K562 (cell line): ENCODE measurements around the gene SLC4A1. TPM values are rescaled to one million over a fixed set of nuclear protein-coding genes. Genes with fewer than 3 reads are reported as not detected.

Source experiments
- ATAC-seq: fragments of 200-7000 bp; cut with Tn5 transposase; 3 replicates; pipeline ENCODE4 v1.9.1; 2020; ENCODE audit warnings: moderate library complexity
- BruUV-seq: library from RNA; stranded (reverse); fragments of 400-500 nt; replicated peaks from 2 replicates; lab custom pipeline; 2021; lab: Mats Ljungman, UMichigan
- CTCF ChIA-PET: fragments of 300-600 bp; formaldehyde crosslinking; extraction: SDS; loops from one replicate; lab custom pipeline; 2021; ENCODE audit warnings: low intra/inter-chr PET ratio; lab: Yijun Ruan, JAX
- POLR2A ChIA-PET: fragments of 300-600, 350-650 bp; sonication (Branson Sonifier 250); formaldehyde crosslinking; extraction: SDS; loops from one replicate; lab custom pipeline; 2021; ENCODE audit warnings: antibody characterized with exemption, inconsistent platforms; lab: Yijun Ruan, JAX
- DNase-seq, 4 experiments: peaks; one replicate each; pipeline versions ENCODE4 v3.0.0 to v3.0.0-alpha.2; 2011 to 2018; ENCODE audit warnings: low spot score in 3 of 4, mixed read lengths in 3 of 4; ENCODE audit errors: extremely low read depth in 1 of 4
- FAIRE-seq: peaks from 2 replicates; lab custom pipeline; 2011; peaks lifted over from hg19 to GRCh38; lab: Jason Lieb, UNC
- H2AFZ ChIP-seq: 2 replicates; pipeline ENCODE4 v1.6.0; 2011; ENCODE audit warnings: low read depth, low read length, control low read depth, inconsistent platforms
- H3K27ac ChIP-seq: fragments of 200-600 bp; 3 replicates; pipeline ENCODE4 v1.8.0; 2011; ENCODE audit warnings: low read depth, mild to moderate bottlenecking, control low read depth, inconsistent platforms, low read length, moderate library complexity, mixed read lengths; ENCODE audit errors: extremely low read depth
- H3K27me3 ChIP-seq, 2 experiments: fragments of 300-600 bp in 1 of 2; 2 replicates in 1 of 2; 3 replicates in 1 of 2; pipeline versions ENCODE4 v1.6.0 to v1.8.0; 2011; ENCODE audit warnings: inconsistent platforms in 2 of 2, low read length in 2 of 2, mild to moderate bottlenecking in 1 of 2, mixed read lengths in 1 of 2, moderate library complexity in 1 of 2; ENCODE audit not compliant: control insufficient read depth in 2 of 2, insufficient read depth in 2 of 2
- H3K36me3 ChIP-seq: fragments of 300-600 bp; 3 replicates; pipeline ENCODE4 v1.8.0; 2011; ENCODE audit warnings: mild to moderate bottlenecking, low read length, inconsistent platforms; ENCODE audit not compliant: control insufficient read depth, insufficient read depth
- H3K4me1 ChIP-seq, 2 experiments: fragments of 200-600 bp in 1 of 2; replicated peaks in 1 of 2; 2 replicates in 1 of 2; 3 replicates in 1 of 2; pipeline versions ENCODE4 v1.5.1 to v1.8.0; 2011; ENCODE audit warnings: inconsistent platforms in 2 of 2, low read length in 2 of 2, mild to moderate bottlenecking in 1 of 2, mixed read lengths in 1 of 2, moderate library complexity in 1 of 2; ENCODE audit not compliant: control insufficient read depth in 2 of 2, insufficient read depth in 2 of 2
- H3K4me2 ChIP-seq: 2 replicates; pipeline ENCODE4 v1.6.1; 2011; ENCODE audit warnings: low read length, control low read depth, inconsistent platforms, mixed read lengths; ENCODE audit not compliant: insufficient read depth
- H3K4me3 ChIP-seq: fragments of 200-600 bp; sonication (generic), shearing (Covaris generic); 2 replicates; pipeline ENCODE4 v1.5.1; 2016; ENCODE audit warnings: control low read depth, inconsistent platforms
- H3K79me2 ChIP-seq: fragments of 200-600 bp; 3 replicates; pipeline ENCODE4 v1.8.0; 2011; ENCODE audit warnings: low read length, inconsistent platforms; ENCODE audit not compliant: control insufficient read depth, insufficient read depth
- H3K9ac ChIP-seq, 2 experiments: 2 replicates each; pipeline versions ENCODE4 v1.6.0 to v1.6.1; 2011; ENCODE audit warnings: low read depth in 2 of 2, low read length in 2 of 2, control low read depth in 1 of 2, inconsistent platforms in 1 of 2, mild to moderate bottlenecking in 1 of 2, mixed read lengths in 1 of 2; ENCODE audit not compliant: insufficient read depth in 1 of 2
- H3K9me1 ChIP-seq: one replicate; pipeline ENCODE4 v1.6.0; 2011; ENCODE audit warnings: inconsistent platforms, mild to moderate bottlenecking, low read length, moderate library complexity; ENCODE audit not compliant: control insufficient read depth, insufficient read depth
- H3K9me3 ChIP-seq: replicated peaks from 2 replicates; pipeline ENCODE4 v1.5.1; 2011; ENCODE audit warnings: low read depth, low read length, inconsistent platforms; ENCODE audit not compliant: control insufficient read depth, insufficient read depth
- H4K20me1 ChIP-seq: replicated peaks from 2 replicates; pipeline ENCODE4 v1.6.1; 2011; ENCODE audit warnings: low read length, inconsistent platforms, mixed read lengths; ENCODE audit not compliant: control insufficient read depth, insufficient read depth
- DNMT1 ChIP-seq: fragments of 450-650 bp; IDR thresholded peaks from 2 replicates; pipeline ENCODE4 v1.6.1; 2016; ENCODE audit warnings: antibody characterized with exemption, mild to moderate bottlenecking
- L3MBTL2 ChIP-seq: fragments of 450-650 bp; IDR thresholded peaks from 2 replicates; pipeline ENCODE4 v1.6.1; 2016; ENCODE audit warnings: mild to moderate bottlenecking, moderate library complexity
- NCOA4 ChIP-seq: fragments of 450-650 bp; IDR thresholded peaks from 2 replicates; pipeline ENCODE4 v1.6.1; 2018; ENCODE audit warnings: mild to moderate bottlenecking; ENCODE audit not compliant: partially characterized antibody
- PHB ChIP-seq: fragments of 250-450 bp; sonication (Bioruptor Pico); IDR thresholded peaks from 2 replicates; pipeline ENCODE4 v1.5.0; 2021
- SMARCC2 ChIP-seq: fragments of 450-650 bp; IDR thresholded peaks from 2 replicates; pipeline ENCODE4 v1.6.1; 2017; ENCODE audit warnings: antibody characterized with exemption, moderate library complexity, mild to moderate bottlenecking, low read depth
- SRF ChIP-seq, 2 experiments: fragments of 250-450, 450-650 bp in 1 of 2; sonication (Bioruptor Pico) in 1 of 2; sonication (generic) in 1 of 2; formaldehyde crosslinking; IDR thresholded peaks; 2 replicates each; pipeline versions ENCODE4 v1.5.0 to v1.5.1; 2020 to 2022; ENCODE audit warnings: mild to moderate bottlenecking in 1 of 2, missing genetic modification reagents in 1 of 2
- ZKSCAN1 ChIP-seq: fragments of 150-350 bp; IDR thresholded peaks from 2 replicates; pipeline ENCODE4 v1.6.1; 2016; ENCODE audit warnings: low read depth, low read length
- WGBS: fragments of 100-300 bp; shearing (Covaris generic); methylation state at CpG from one replicate; pipeline ENCODE4 v1.1.6; 2016; ENCODE audit warnings: low coverage, mixed read lengths; ENCODE audit not compliant: insufficient coverage; ENCODE audit errors: missing lambda C conversion rate; 5-methylcytosine and 5-hydroxymethylcytosine counted together
- in situ Hi-C: fragments of 300-500 bp; cut with MboI; formaldehyde crosslinking; loops from 4 replicates; pipeline ENCODE4 v1.15.0; 2018; ENCODE audit warnings: inconsistent platforms, mixed read lengths
- intact Hi-C: fragments of 100-400 bp; cut with micrococcal nuclease; formaldehyde crosslinking; loops from 2 replicates; pipeline ENCODE4 v1.14.2; 2022
- polyA plus RNA-seq, 8 experiments: library from polyadenylated mRNA; depleted of rRNA in 4 of 8; stranded (reverse) in 5 of 8; unstranded in 3 of 8; fragments of >200 nt; fragmentation: Nextera tagmentation in 2 of 8; fragmentation: Illumina TruSeq in 1 of 8; extraction: Ambion mirVana in 2 of 8; extraction: Trizol in 1 of 8; gene quantifications; 2 replicates each; pipeline versions ENCODE4 v1.2.1 to v1.2.3, GENCODE V29; 2011 to 2014; ENCODE audit warnings: inconsistent platforms in 1 of 8, missing spikeins in 1 of 8
- total RNA-seq, 7 experiments: library from RNA; depleted of rRNA in 6 of 7; stranded (reverse); fragments of >200 nt in 6 of 7; fragmentation: Illumina TruSeq in 2 of 7; extraction: Trizol in 2 of 7; gene quantifications; 2 replicates each; pipeline versions ENCODE4 v1.2.1 to v1.2.3, GENCODE V29; 2011 to 2021; ENCODE audit warnings: low replicate concordance in 1 of 7

Gene SLC4A1
- total and polyA plus RNA-seq, 9 of the 15 experiments (the other 6 are each of a cell fraction or from before 2014, with no cell fraction given) = 0.14 to 1.00 (median 0.53) TPM

DNA sequence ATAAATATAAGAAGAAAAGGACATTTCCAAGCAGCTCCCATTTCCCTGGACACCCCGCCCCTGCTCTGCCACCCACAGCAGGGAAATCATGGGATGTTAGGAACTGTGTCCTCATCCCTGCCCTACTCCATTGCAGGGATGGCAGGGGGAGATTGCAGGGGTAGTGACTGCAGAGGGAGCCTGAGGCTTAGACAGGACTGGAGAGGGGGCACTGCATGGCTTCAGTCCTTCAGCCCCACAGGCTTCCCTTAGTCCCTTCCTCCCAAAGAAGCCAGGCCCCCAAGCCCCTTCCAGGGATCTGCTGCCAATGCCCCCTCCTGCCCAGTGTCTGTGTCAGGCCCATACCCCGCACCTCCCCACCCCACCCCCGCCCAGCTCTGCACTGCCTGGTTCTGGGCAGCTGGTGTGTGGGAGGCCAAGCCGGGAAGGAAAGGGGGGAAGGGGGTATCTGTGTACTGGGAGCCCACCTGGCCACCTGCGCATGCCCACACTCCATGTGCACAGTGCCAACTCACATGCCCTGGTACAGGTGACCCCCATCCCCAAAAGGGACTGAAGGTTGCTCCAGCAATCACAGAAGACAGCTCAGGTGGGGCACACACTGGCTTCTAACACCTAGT is 43.7 kb upstream of the SLC4A1 start:
- no peak overlapping the region for H3K9ac ChIP-seq
- FAIRE-seq = no peak
- no peak for ATAC-seq
- POLR2A ChIA-PET = interaction anchor here (0.8 kb wide), 1 partner anchor 130 kb away, joined by 3 read pairs; no protein-coding TSS in a partner anchor
- H3K4me2 ChIP-seq = no peak overlapping the region
- no peaks in the 10 kb centered on the region; the same call in 1 of the 2 replicates for H4K20me1 ChIP-seq
- no peak overlapping the region for H2AFZ ChIP-seq
- no peak overlapping the region for H3K4me3 ChIP-seq
- intact Hi-C loops = no loop called here
- H3K79me2 ChIP-seq = no peaks in the 10 kb centered on the region
- H3K4me1 ChIP-seq = peaks cover 3 to 49% of the 10 kb centered on the region in 2 experiments; a peak in 4 of 5 replicates
- WGBS = 23% methylated on average over 2 of the region's 5 CpGs
- H3K27ac ChIP-seq = no peak overlapping the region
- TF ChIP-seq ZKSCAN1 (no peak), PHB (no peak), NCOA4 (no peak), SMARCC2 (no peak), SRF (CRISPR knock-in tag; IDR thresholded peaks at IDR 0.05) (no peak), DNMT1 (no peak), L3MBTL2 (no peak)
- BruUV-seq = no TSS peak
- H3K9me1 ChIP-seq = peaks cover 4% of the 10 kb centered on the region
- CTCF ChIA-PET = no interaction called here
- in situ Hi-C loops = no loop called here
- no peaks in the 10 kb centered on the region for H3K9me3 ChIP-seq
- H3K27me3 ChIP-seq = peaks cover 10 to 51% of the 10 kb centered on the region in 2 experiments; a peak in 4 of 5 replicates
- DNase-seq = peak in 1 of 4 experiments; percentile 10
- no peaks in the 10 kb centered on the region for H3K36me3 ChIP-seq
